ENCODE data around the gene HDAC2.
"Not testable (repeated sequence)": the region's sequence is repeated elsewhere in the genome, so short reads cannot be mapped to it uniquely, and the experiment has no call there.

Gene HDAC2

DNA sequence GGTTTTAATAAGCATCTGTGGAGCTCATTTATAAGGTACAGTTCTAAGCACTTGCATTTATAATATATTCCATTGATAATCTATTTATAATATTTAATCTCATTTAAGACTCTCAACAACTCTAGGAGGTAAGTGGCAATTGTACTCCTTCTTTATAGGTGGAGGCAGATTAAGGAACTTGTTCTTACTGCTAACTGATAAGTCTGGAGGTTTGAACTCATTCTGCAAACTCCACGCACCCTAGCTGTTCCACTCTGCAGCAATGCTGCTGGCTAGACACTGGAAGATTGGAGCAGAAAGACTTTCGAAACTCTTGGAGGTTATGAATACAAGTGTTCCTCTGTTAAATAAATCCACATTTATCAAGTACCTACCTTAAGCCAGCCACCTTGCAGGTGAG lies 793 bp upstream of the HDAC2 start:
- DNase-seq (ENCODE audit: low read depth) = no peak

DNA sequence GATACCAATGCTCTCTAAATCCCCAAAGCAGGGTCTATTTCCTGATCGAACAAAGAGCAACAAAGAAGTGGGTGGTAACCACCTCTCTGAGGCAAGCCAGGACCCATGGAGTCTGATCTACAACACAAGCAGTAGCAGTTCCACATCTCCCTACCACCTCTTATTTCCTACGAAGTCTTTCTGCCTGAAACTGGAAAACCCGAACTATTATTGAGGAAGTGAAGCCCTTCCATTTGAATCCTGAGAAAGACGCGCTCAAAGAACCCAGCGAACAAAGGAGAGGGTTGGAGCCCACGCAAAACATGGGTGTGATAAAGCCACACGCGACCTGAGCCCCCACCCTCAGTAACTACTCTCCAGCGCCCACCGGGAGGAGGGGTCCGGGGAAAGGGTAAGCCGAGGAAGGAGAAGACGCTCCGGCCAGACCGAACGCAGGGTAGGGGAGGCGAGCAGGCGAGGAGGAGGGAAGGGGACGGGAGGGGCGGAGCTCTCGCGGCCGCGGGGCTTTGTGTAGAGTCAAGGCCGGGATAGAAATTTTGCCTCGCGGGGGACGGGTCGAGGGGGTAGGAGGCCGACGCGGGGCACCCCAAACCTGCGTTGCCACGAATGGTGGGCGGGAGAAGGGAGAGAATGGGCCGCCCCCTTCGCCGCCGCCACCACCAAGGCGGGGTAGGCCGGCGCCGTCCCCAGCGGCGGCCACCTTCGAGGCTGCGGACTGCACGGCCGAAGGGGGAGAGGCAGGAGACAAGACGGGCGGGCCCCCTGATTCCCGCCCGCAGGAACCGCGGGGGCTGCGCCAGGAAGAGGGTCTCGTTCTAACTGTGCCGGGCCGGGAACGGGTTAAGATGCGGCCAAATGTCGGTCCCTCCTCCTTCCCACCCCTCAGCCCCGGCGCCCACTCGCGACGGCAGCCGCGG lies 802 bp downstream of the HDAC2 start:
- DNase-seq (ENCODE audit: low read depth) = peak; percentile 41

DNA sequence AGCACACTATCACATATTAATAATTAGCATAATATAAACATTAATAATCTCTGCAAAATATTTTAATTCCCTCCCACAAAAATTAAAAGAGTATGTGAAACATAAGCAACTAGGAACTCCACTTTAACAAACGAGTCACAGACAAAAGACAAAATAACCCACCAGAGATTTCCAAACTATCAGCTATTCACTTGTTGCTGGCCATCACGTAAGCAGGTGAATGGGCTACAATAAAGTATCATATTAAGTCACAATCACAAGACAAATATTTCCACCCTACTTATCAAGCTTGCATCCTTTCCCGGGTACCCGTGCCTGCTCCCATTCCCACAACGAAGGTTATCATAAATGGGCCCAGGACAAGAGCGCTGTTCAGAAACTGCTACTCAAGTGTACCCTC lies 2.5 kb downstream of the HDAC2 start:
- no peak for DNase-seq (ENCODE audit: low read depth)

DNA sequence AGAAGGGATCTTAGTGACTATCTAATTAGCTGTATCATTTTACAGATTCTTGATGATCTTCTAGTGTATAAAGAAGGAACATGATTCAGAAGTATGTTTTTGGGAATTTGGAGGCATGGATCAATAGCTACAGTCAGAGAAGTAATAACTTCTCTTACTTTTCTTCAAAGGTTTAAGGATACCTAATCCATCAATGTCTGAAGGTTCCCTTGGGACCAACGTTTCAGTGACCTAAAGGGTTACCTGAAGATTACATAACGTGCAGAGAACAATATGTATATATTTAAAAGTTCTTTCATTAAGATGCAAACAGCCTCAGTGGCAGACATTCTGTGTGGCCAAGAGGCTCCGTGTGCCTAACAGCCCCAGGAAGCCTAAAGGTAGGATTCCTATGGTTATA lies 3.2 kb downstream of the HDAC2 start:
- no peak for DNase-seq (ENCODE audit: low read depth)

DNA sequence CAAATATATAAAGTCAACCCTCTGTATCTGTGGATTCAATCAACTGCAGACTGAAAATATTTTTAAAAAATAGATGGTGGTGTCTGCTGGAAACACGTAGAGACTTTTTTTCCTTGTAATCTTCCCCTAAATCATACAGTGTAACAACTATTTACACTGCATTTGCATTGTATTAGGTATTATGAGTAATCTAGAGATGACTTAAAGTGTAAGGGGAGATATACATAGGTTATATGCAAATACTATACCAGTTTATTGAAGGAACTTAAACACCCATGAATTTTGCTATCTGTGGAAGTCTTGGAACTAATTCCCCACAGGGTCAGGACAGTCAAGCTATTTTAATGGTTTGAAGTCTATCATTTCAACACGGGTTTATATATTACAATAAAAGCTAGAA lies 10.2 kb downstream of the HDAC2 start:
- no peak for DNase-seq (ENCODE audit: low read depth)

DNA sequence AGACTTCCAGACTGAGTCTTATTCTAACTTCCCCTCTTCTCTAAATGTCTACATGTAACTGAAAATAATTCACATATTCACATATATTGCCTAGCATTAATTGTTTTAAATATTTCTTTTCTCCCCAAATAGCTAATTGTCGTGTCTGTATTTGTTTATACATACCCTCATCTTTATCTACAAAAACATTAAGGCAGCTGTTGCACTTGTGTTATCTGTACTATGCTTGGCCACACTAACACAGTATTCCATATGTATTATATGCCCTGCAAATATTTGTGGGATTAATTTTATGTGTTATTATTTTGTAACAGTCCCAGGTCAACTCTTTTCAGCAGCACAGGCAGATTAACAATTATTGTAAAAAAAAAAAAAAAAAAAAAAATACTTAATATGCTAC lies 11.7 kb downstream of the HDAC2 start:
- DNase-seq (ENCODE audit: low read depth) = no peak

DNA sequence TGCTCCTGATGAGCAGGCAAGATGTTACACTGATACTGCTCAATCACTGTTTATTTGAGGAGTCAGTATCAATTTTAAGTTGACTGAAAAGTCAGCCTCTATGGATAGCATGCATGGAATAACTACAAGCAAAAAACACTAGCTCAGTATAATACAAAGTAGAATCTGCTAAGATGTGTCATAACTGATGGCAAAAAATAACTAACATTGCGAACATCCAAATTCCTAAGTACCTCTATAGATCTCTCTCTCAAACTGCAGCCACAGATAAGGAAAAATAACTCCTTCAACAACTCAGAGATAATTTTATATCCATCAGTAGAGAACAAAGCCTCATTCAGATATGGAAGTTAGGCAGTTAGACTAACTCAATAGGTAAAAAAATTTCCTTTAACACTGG lies 16.3 kb downstream of the HDAC2 start:
- no peak for DNase-seq (ENCODE audit: low read depth)

DNA sequence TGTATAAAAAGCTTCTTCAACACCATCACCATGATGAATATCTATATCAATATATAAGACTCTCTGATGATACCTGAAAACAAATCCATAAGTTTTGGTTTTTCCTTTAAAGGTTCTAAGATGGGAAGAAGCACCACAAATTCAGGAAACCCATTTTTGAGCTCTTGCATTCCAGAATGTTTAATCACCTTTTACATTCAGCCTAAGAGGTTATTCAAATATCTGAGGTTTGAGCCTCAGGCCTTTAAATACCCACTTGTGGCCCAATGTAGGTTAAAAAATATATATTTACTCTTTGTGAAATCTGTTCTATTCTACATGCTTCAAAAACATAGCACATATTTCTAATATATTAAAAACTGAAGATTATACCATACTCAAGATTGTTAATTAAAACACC lies 17.6 kb downstream of the HDAC2 start:
- DNase-seq (ENCODE audit: low read depth) = no peak

DNA sequence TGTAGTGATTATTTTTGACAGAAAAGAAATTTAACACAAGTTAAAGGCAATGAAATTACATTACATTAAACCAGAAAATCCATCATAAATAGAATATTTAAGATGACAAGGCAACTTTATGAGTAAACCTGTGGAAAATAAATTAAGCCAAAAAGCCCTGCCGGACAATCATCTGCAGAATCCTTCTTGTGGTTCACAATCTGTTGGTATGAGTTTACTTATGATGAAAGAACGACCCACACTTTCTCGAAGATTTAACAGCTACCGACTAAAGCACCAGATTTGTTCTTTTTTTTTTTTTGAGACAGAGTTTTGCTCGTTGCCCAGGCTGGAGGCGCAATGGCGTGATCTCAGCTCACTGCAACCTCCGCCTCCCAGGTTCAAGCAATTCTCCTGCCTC lies 21.4 kb downstream of the HDAC2 start:
- no peak for DNase-seq (ENCODE audit: low read depth)

DNA sequence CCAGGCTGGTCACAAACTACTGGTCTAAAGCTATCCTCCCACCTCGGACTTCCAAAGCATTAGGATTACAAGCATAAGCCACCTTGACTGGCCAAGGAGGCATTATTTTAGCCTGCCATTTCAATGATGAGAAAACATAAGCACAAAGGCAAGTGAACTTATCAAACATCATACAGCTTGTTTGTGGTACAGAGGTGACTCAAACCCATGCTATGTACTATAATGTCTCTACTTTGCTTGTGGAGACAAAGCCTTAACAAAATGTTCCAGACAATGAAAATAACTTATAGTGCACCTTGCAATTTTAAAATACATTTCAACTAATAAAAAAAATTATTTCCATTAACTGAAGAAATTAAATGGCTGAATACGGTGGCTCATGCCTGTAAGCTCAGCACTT lies 26.2 kb downstream of the HDAC2 start:
- DNase-seq (ENCODE audit: low read depth) = no peak

DNA sequence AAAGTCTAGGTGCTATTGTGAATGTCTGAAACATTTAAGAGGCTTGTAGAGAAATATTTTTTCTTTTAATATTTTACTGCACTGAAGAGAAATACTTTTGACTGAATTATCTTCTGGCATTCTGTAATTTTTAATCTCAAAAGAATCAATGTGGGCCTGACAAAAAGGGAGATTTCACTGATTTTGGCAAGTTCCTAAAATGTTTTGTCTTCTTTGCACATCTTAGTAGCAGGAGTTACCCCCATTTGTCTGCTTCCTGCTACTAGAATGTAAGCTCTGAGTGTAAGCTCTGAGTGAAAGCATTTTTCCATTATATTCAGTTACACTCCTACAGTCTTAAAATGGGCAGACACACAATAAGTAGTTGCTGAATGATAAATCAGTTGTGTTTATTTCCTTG lies 31.1 kb downstream of the HDAC2 start:
- DNase-seq (ENCODE audit: low read depth) = no peak

DNA sequence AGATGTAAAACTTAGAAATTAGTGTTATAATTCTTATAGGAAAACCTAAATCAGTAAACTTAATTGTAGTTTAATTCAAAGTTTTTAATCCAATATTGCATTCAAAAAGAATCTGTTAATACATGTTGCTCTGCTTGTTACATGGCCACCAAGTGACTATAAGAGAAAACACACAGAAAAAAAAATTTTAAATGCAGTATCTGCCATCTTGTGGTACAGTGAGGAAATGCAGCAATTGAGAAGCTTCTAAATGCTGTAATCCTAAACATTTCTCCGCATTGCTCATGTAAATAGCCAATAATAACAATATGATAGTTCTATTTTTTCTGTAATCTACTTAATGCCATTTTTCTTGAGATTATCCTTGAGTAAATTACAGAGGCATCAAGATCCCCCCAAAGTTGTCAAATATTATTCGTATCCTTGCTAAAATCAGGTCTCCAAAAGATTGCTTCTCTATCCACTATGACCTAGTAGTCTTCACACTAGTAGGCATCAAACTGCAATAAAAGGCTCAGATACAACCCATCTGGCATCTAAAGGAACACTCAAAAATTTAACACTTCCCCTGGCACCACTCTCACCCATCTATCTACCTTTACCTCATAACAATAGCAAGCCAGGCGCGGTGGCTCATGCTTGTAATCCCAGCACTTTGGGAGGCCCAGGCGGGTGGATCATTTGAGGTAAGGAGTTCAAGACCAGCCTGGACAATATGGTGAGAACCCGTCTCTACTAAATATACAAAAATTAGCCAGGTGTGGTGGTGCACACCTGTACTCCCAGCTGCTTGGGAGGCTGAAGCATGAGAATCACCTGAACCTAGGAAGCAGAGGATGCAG lies 34.6 kb downstream of the HDAC2 start:
- no peak for DNase-seq (ENCODE audit: low read depth)

DNA sequence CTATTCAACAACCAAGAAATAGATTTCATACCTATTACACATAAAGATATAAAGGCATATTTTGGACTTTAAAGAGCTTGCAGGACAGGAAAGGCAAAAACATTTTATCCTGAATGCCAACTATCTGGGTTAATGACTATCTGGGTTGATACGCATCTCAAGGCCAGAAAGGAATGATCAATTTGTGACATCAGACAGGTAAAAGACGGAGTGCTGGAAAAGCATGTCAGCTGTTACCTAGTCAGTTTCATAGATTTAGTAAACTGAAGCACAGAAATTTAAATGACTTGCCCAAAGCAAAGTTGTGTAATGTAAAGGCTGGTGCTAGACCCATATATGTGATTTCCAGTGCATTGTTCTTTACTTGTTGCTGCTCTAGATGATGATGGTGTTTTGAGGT lies 36.8 kb downstream of the HDAC2 start:
- DNase-seq (ENCODE audit: low read depth) = no peak

DNA sequence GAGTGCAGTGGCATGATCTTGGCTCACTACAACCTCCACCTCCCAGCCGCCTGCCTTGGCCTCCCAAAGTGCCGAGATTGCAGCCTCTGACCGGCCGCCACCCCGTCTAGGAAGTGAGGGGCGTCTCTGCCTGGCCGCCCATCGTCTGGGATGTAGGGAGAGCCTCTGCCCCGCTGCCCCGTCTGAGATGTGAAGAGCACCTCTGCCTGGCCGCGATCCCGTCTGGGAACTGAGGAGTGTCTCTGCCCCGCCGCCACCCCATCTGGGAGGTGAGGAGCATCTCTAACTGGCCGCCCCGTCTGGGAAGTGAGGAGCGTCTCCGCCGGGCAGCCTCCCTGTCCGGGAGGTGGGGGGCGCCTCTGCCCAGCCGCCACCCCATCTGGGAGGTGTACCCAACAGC lies 39.0 kb downstream of the HDAC2 start:
- DNase-seq (ENCODE audit: low read depth) = not testable (repeated sequence)

DNA sequence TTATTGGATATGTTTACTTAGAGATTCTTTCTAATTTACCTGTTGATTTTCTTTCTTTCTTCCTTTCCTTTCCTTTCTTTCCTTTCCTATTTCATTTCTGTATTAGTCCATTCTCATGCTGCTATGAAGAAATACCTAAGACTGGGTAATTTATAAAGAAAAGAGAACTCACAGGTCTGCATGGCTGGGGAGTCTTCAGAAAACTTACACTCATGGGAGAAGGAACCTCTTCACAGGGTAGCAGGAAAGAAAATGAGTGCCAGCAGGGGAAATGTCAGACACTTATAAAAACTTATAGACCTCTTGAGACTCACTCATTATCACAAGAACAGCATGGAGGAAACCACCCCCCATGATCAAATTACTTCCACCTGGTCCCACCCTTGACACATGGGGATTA lies 40.8 kb downstream of the HDAC2 start:
- DNase-seq (ENCODE audit: low read depth) = no peak

DNA sequence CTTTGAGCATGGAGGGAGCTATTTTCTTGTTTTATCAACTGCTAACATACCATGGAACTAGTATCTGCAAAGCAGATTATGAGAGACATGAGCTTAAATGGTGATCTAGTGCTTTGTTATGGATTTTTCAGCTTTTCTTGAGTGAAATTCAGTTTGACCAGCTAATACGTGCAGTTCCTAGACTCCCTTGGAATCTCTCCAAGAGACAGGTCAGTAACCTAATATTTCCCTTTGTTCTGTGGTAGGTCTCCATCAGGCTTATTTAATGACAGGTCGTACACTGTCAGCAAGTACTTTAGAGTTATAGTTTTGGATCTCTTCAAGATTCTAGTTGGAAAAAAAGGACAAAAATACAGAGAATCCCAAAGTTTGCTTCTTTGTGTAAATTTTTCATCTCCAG lies 43.9 kb downstream of the HDAC2 start:
- no peak for DNase-seq (ENCODE audit: low read depth)

DNA sequence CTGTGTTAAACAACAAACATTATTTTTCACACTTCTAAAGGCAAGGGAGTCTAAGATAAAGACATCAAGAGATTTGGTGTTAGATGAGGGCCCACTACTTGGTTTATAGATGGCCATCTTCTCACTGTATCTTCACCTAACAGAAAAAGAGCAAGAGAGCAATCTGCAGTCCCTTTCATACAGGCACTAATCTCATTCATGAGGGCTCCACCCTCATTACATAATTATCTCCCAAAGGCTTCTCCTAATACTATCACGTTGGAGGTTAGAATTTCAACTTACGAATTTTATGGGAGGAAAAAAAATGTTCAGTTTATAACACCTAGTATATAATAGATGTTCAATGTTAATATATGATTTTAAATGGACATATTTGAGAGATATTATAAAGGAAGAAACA lies 45.6 kb downstream of the HDAC2 start:
- DNase-seq (ENCODE audit: low read depth) = no peak

DNA sequence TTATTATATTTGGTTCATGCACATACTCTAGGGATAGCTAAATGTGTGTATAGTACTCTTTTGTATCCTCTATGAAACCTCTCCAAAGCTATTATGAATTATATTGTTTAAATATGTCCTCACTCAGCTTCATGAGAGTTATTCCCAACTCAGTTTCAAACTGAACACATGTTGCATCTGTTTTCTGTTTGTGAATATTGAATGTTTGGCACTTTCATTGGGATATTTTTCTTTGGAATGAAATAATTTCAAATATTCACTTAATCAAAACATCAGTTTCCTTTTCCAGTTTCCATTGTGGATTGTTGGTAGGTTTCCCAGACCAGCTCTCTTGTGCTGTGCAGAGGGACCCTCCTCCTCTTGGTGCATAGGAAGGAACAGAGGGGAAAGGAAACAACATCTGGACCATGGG lies 46.6 kb downstream of the HDAC2 start:
- no peak for DNase-seq (ENCODE audit: low read depth)

DNA sequence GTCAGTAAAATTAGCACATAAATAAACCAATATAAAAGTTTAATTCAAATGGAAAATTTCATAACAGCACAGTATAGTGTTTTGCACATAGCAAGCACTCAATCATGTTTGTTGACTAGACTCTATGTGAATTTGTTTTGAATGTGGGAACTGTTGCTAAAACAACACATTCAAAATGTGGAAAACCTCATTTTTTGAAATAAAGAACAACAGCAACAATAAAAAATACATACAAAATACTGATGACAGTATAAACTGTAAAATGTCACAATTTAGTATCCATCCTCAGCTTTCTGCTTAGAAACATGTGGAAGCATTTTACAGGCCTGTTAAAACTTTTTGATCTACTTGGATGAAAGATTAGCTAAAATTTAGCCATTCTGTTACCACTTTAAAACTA lies 47.4 kb downstream of the HDAC2 start:
- no peak for DNase-seq (ENCODE audit: low read depth)

DNA sequence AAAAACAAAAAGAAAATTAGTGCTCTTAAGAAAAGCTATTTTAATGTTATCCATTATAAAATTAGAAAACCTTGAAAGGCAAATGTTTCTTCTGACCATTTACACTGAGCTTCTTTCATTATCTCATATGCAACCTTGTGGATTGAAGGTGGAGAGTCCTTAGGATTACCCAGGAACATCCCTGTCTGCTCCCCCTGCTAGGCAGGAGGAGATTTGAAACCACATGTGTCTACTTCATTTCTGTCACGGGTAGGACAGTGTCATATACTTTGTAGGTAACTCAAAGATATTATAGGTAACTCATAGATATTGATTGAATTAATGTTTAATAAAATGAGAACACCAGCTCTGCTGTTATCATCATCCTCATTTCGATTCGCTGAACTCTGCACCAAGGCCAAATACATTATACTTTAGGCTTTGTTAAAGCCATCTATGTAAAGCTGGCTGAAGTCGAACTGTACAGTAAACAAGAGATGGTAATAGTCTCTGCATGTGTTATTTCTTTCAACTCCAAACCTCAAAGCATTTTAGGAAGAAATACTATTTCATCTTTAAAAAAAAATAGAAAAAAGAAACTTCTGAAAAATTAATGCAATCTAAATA lies 49.5 kb downstream of the HDAC2 start:
- no peak for DNase-seq (ENCODE audit: low read depth)

DNA sequence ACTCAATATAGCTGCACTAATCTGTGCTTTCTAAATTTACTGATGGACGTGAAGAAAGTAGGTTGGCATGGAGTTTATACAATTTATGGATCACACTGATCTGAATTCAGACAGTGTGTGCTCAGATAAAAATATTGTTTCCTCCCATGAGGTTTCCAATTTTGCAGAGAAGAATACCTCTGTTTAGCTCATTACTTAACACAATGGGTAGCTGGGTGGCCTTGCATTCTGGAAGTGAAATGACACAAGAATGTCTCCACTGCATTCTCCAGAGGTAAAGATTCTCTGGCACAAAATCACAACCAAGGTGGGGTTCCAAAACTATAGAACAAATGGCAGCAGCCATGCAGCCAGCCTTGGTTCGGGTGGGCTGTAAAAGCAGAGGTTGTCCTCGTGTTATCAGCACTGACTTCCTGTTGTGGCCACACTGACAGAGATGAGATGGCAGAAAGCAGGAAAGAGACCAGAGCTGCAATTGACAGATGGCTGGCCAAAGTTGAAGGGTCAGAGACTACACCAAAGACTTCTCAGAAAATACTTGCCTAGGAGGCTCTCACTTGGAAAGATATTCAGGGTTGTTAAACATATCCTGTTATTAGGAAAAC lies 50.2 kb downstream of the HDAC2 start:
- DNase-seq (ENCODE audit: low read depth) = no peak

DNA sequence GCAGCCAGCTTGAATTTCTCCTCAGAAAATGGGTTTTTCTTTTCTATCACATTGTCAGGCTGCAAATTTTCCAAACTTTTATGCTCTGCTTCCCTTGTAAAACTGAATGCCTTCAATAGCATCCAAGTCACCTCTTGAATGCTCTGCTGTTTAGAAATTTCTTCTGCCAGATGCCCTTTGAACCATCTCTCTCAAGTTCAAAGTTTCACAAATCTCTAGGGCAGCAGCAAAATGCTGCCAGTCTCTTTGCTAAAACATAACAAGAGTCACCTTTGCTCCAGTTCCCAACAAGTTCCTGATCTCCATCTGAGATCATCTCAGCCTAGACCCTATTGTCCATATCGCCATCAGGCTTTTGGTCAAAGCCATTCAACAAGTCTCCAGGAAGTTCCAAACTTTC lies 60.7 kb downstream of the HDAC2 start:
- DNase-seq (ENCODE audit: low read depth) = not testable (repeated sequence)

Data from stimulated activated CD8-positive, alpha-beta memory T cell treated with anti-CD3 and anti-CD28 coated beads, Interleukin-4, amount 100 ng/mL, for 24 hours (primary cell).